Measurements from ENCODE around the gene LRMDA. TPM values are rescaled to one million over a fixed set of nuclear protein-coding genes. Genes with fewer than 3 reads are reported as not detected.

LRMDA gene
- total and polyA plus RNA-seq, 2 of the 8 experiments (the other 6 are each of a cell fraction or from before 2014, with no cell fraction given): 0.86 to 2.8 TPM

- TF ChIP-seq, protein P1, sequence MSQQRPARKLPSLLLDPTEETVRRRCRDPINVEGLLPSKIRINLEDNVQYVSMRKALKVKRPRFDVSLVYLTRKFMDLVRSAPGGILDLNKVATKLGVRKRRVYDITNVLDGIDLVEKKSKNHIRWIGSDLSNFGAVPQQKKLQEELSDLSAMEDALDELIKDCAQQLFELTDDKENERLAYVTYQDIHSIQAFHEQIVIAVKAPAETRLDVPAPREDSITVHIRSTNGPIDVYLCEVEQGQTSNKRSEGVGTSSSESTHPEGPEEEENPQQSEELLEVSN (IDR thresholded peaks at IDR 0.05): no peak
- no peak for TF ChIP-seq CEBPB (IDR thresholded peaks at IDR 0.05; ENCODE audit: low read depth, low read length)
Measured at GRCh38 chr10:76469675-76470074, 1038.3 kb downstream of the LRMDA start (continued).
